Right kidney (tissue), 1 donor: ENCODE measurements around the gene PRLR.
A peak's percentile ranks its signal among the peaks of the same experiment; 100 is the strongest.

Source experiments
- DNase-seq: peaks from one replicate; pipeline ENCODE4 v3.0.0-alpha.2; 2016

PRLR gene

GRCh38 chr5:35237580-35238376, 7.5 kb upstream of the PRLR start:
- DNase-seq: no peak

- DNase-seq: no peak
Observed at GRCh38 chr5:35236770-35237169, 6.5 kb upstream of the PRLR start.

GRCh38 chr5:35233601-35234000, 3.3 kb upstream of the PRLR start:
- no peak for DNase-seq

- DNase-seq: no peak
Observed at GRCh38 chr5:35233121-35233520, 2.8 kb upstream of the PRLR start.

- DNase-seq: no peak
Observed at GRCh38 chr5:35232124-35232523, 1.8 kb upstream of the PRLR start.

- DNase-seq: peak; percentile 75
Observed at GRCh38 chr5:35229076-35230037, 930 bp downstream of the PRLR start.

- peak; percentile 25 for DNase-seq
Observed at GRCh38 chr5:35228310-35228709, 2.0 kb downstream of the PRLR start.

- no peak for DNase-seq
Observed at GRCh38 chr5:35227720-35228119, 2.6 kb downstream of the PRLR start.

- DNase-seq: no peak
Observed at GRCh38 chr5:35223787-35224395, 6.4 kb downstream of the PRLR start.

GRCh38 chr5:35220967-35221366, 9.3 kb downstream of the PRLR start:
- DNase-seq: no peak

GRCh38 chr5:35218981-35219380, 11.3 kb downstream of the PRLR start:
- DNase-seq: no peak

GRCh38 chr5:35214051-35214450, 16.2 kb downstream of the PRLR start:
- DNase-seq: no peak

GRCh38 chr5:35213608-35214007, 16.7 kb downstream of the PRLR start:
- DNase-seq: no peak

- no peak for DNase-seq
Observed at GRCh38 chr5:35212122-35212982, 17.9 kb downstream of the PRLR start.

- no peak for DNase-seq
Observed at GRCh38 chr5:35209862-35210261, 20.4 kb downstream of the PRLR start.

- no peak for DNase-seq
Observed at GRCh38 chr5:35205606-35206005, 24.7 kb downstream of the PRLR start.

GRCh38 chr5:35205186-35205585, 25.1 kb downstream of the PRLR start:
- DNase-seq: no peak

GRCh38 chr5:35203403-35203802, 26.9 kb downstream of the PRLR start:
- DNase-seq: no peak

GRCh38 chr5:35202319-35203111, 27.8 kb downstream of the PRLR start:
- no peak for DNase-seq

GRCh38 chr5:35201291-35201690, 29.0 kb downstream of the PRLR start:
- DNase-seq: no peak

- no peak for DNase-seq
Observed at GRCh38 chr5:35199886-35200285, 30.4 kb downstream of the PRLR start.
